ENCODE data around the gene SYT17. TPM values are rescaled to one million over a fixed set of nuclear protein-coding genes. Genes with fewer than 3 reads are reported as not detected.

SYT17 gene
- total RNA-seq, 4 donors from 2014 or later = 0.29 to 4.4 (median 2.2) TPM

- TF ChIP-seq, protein P1, sequence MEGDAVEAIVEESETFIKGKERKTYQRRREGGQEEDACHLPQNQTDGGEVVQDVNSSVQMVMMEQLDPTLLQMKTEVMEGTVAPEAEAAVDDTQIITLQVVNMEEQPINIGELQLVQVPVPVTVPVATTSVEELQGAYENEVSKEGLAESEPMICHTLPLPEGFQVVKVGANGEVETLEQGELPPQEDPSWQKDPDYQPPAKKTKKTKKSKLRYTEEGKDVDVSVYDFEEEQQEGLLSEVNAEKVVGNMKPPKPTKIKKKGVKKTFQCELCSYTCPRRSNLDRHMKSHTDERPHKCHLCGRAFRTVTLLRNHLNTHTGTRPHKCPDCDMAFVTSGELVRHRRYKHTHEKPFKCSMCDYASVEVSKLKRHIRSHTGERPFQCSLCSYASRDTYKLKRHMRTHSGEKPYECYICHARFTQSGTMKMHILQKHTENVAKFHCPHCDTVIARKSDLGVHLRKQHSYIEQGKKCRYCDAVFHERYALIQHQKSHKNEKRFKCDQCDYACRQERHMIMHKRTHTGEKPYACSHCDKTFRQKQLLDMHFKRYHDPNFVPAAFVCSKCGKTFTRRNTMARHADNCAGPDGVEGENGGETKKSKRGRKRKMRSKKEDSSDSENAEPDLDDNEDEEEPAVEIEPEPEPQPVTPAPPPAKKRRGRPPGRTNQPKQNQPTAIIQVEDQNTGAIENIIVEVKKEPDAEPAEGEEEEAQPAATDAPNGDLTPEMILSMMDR (IDR thresholded peaks at IDR 0.05) = no peak
- no peak for TF ChIP-seq POLR2A (IDR thresholded peaks at IDR 0.05)
- peaks cover 0 to 4% of the 10 kb centered on the region in 2 donors for H3K9me3 ChIP-seq
- H3K27me3 ChIP-seq = no peaks in the 10 kb centered on the region
- no peak overlapping the region for H3K27ac ChIP-seq
- H3K4me1 ChIP-seq = no peaks in the 10 kb centered on the region
- no peak for DNase-seq
- no peak overlapping the region for H3K4me3 ChIP-seq
- H3K36me3 ChIP-seq = no peaks in the 10 kb centered on the region
- intact Hi-C loops (cut with DNase I; ENCODE audit: low total_unique reads) = no loop called here
These were observed 62.5 kb downstream of the SYT17 start for GRCh38 chr16:19230575-19230974.

DNA sequence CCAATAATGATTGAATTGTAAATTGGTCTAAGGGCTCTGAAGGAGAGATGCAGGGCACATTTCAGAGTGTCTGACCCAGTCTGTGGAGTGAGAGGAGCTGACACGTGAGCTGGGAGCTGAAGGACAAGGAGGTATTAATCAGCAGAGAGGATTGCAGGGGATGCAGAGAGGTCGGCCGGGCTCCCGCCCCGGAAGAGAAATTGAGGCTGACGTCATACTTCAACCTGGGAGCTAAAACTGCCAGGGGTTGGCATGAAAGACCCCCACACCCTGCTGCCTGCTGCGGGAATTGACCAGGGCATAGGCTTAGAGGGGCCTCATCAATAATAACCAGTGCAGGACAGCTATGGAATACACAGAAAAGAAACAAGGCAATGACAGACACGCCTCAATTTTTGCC, 63.8 kb downstream of the SYT17 start:
- intact Hi-C loops (cut with DNase I; ENCODE audit: low total_unique reads) = no loop called here
- no peaks in the 10 kb centered on the region for H3K27me3 ChIP-seq
- no peak for DNase-seq
- H3K27ac ChIP-seq = no peak overlapping the region
- no peaks in the 10 kb centered on the region for H3K36me3 ChIP-seq
- TF ChIP-seq POLR2A (IDR thresholded peaks at IDR 0.05) = no peak
- TF ChIP-seq, protein P1 (IDR thresholded peaks at IDR 0.05) = no peak
- H3K9me3 ChIP-seq = peaks cover 0 to 4% of the 10 kb centered on the region in 2 donors
- no peak overlapping the region for H3K4me3 ChIP-seq
- H3K4me1 ChIP-seq = no peaks in the 10 kb centered on the region

- intact Hi-C loops (cut with DNase I; ENCODE audit: low total_unique reads) = no loop called here
- H3K9me3 ChIP-seq = peaks cover 0 to 4% of the 10 kb centered on the region in 2 donors
- no peak overlapping the region for H3K27ac ChIP-seq
- no peak for TF ChIP-seq POLR2A (IDR thresholded peaks at IDR 0.05)
- TF ChIP-seq, protein P1 (IDR thresholded peaks at IDR 0.05) = no peak
- H3K4me1 ChIP-seq = no peaks in the 10 kb centered on the region
- no peaks in the 10 kb centered on the region for H3K36me3 ChIP-seq
- DNase-seq = no peak
- H3K27me3 ChIP-seq = no peaks in the 10 kb centered on the region
- H3K4me3 ChIP-seq = no peak overlapping the region
These were observed 64.9 kb downstream of the SYT17 start for GRCh38 chr16:19232988-19233387.

DNA sequence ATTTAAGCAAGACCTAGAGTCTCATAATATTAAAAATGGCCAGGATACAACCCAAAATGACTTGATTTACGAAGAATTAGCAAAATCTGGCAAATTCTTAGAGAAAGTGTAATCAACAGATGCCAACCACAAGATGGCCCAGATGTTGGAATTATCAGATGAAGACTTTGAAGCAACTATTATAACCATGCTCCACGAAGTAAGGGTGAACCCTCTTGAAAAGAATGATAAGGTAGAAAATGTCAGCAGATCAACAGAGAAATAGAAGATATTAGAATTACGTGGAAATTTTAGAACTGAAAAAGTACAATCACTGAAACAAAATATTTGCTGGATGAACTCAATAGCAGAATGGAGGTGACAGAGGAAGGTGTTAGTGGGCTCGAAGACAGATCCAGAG, 67.4 kb downstream of the SYT17 start:
- no peak overlapping the region for H3K27ac ChIP-seq
- H3K9me3 ChIP-seq = peaks cover 0 to 4% of the 10 kb centered on the region in 2 donors
- no peaks in the 10 kb centered on the region for H3K36me3 ChIP-seq
- intact Hi-C loops (cut with DNase I; ENCODE audit: low total_unique reads) = no loop called here
- TF ChIP-seq, protein P1 (IDR thresholded peaks at IDR 0.05) = no peak
- TF ChIP-seq POLR2A (IDR thresholded peaks at IDR 0.05) = no peak
- H3K4me3 ChIP-seq = no peak overlapping the region
- no peak for DNase-seq
- H3K27me3 ChIP-seq = no peaks in the 10 kb centered on the region
- H3K4me1 ChIP-seq = no peaks in the 10 kb centered on the region

GRCh38 chr16:19235886-19236285, 67.8 kb downstream of the SYT17 start:
- H3K4me1 ChIP-seq = no peaks in the 10 kb centered on the region
- TF ChIP-seq, protein P1 (IDR thresholded peaks at IDR 0.05) = no peak
- no peak for TF ChIP-seq POLR2A (IDR thresholded peaks at IDR 0.05)
- no peak for DNase-seq
- H3K27ac ChIP-seq = no peak overlapping the region
- no peaks in the 10 kb centered on the region for H3K36me3 ChIP-seq
- H3K27me3 ChIP-seq = no peaks in the 10 kb centered on the region
- H3K4me3 ChIP-seq = no peak overlapping the region
- H3K9me3 ChIP-seq = peaks cover 0 to 4% of the 10 kb centered on the region in 2 donors
- intact Hi-C loops (cut with DNase I; ENCODE audit: low total_unique reads) = no loop called here
